Muscle of leg (tissue), 11 donors: ENCODE results near the gene KCTD19. TPM values are rescaled to one million over a fixed set of nuclear protein-coding genes. Genes with fewer than 3 reads are reported as not detected.

ENCODE experiments used
- DNase-seq: peaks from one replicate; pipeline ENCODE4 v3.0.0; 2013
- H3K27ac ChIP-seq: one replicate; pipeline ENCODE4 v1.5.1; 2013; ENCODE audit warnings: mild to moderate bottlenecking, low read length, control low read depth
- H3K27me3 ChIP-seq: one replicate; pipeline ENCODE4 v1.6.1; 2013; ENCODE audit warnings: low read length; ENCODE audit not compliant: control insufficient read depth, insufficient read depth
- H3K36me3 ChIP-seq: one replicate; pipeline ENCODE4 v1.6.1; 2013; ENCODE audit warnings: low read length; ENCODE audit not compliant: control insufficient read depth, insufficient read depth
- H3K4me1 ChIP-seq: one replicate; pipeline ENCODE4 v1.6.1; 2013; ENCODE audit warnings: low read length; ENCODE audit not compliant: control insufficient read depth, insufficient read depth
- H3K4me3 ChIP-seq: one replicate; pipeline ENCODE4 v1.5.1; 2013; ENCODE audit warnings: low read length, control low read depth
- H3K9me3 ChIP-seq: replicated peaks from 2 replicates; pipeline ENCODE4 v1.6.1; 2013; ENCODE audit warnings: low read depth, low read length; ENCODE audit not compliant: control insufficient read depth
- WGBS: methylation state at CpG from one replicate; pipeline ENCODE4 v1.1.5; 2013; ENCODE audit warnings: missing lambda C conversion rate; ENCODE audit not compliant: insufficient coverage; 5-methylcytosine and 5-hydroxymethylcytosine counted together
- polyA plus RNA-seq, 8 donors: library from polyadenylated mRNA; unstranded; fragments of 120-200 nt; gene quantifications; one replicate each; pipeline versions ENCODE4 v1.2.1 to v1.2.3, GENCODE V29; 2013; ENCODE audit warnings: inconsistent platforms in 1 of 8, low replicate concordance in 1 of 8; ENCODE audit not compliant: insufficient read length in 8 of 8, insufficient read depth in 1 of 8
- total RNA-seq: library from RNA; stranded (reverse); fragments of 120-200 nt; gene quantifications from one replicate; pipeline ENCODE4 v1.2.4, GENCODE V29; 2013

KCTD19 gene
- total and polyA plus RNA-seq, 9 donors = 0.04 to 0.44 (median 0.23) TPM

DNA sequence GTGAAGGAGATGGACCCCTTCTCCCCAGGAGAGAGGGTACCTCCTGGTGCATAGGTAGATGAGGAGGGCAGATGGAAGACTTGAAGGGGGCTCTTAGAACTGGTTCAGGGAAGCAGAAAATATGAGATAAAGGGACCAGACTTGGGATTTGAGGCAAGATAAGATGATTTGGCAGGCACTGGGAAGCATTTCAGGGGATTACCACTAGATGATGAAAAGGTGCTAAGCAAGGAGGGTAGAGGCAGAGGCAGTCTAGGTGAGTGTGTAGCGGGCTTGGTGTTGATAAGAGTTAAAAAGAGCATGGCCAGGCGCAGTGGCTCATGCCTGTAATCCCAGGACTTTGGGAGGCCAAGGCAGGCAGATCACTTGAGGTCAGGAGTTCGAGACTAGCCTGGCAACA is 63.3 kb downstream of the KCTD19 start:
- no peak overlapping the region for H3K4me3 ChIP-seq
- no peaks in the 10 kb centered on the region for H3K9me3 ChIP-seq
- DNase-seq = no peak
- 79% methylated on average over 3 of the region's 3 CpGs for WGBS
- H3K4me1 ChIP-seq = peaks cover 7% of the 10 kb centered on the region
- no peaks in the 10 kb centered on the region for H3K27me3 ChIP-seq
- H3K36me3 ChIP-seq = no peaks in the 10 kb centered on the region
- no peak overlapping the region for H3K27ac ChIP-seq

DNA sequence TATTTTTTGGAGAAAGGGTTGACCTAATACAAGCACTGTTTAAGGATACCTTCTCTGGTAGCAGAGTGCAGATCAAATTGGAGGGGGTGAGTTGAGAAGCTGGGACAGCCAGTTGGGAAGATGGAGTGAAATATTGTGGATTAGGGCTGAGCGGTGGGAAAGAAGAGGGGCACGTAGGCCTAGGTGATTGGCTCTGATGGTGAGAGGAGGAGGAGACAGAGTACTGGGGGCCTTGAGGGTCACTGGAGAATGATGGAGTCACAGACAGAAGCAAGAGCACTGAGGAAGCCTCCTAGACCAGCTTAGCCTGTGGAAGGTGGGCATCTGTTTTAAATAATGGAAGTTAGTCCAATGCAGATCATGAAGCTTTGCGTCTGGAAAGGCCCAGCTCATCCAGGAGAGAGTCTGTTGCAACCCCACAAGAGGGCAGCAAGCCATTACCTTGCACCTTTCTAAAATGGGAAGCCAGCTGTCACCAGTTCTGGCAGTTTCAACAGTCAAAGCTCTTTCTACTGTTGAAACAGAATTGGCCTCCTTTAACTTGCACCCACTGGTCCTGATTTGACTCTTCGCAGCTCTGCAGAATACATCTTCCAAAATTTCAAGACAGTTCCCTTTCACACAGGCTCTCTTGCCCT is 66.0 kb downstream of the KCTD19 start:
- no peaks in the 10 kb centered on the region for H3K27me3 ChIP-seq
- peak; percentile 58 for DNase-seq
- peak overlapping the region; percentile 62 for H3K27ac ChIP-seq
- no peak overlapping the region for H3K4me3 ChIP-seq
- no peaks in the 10 kb centered on the region for H3K9me3 ChIP-seq
- 50% methylated on average over 4 of the region's 4 CpGs for WGBS
- H3K4me1 ChIP-seq = peaks cover 7% of the 10 kb centered on the region
- H3K36me3 ChIP-seq = no peaks in the 10 kb centered on the region

DNA sequence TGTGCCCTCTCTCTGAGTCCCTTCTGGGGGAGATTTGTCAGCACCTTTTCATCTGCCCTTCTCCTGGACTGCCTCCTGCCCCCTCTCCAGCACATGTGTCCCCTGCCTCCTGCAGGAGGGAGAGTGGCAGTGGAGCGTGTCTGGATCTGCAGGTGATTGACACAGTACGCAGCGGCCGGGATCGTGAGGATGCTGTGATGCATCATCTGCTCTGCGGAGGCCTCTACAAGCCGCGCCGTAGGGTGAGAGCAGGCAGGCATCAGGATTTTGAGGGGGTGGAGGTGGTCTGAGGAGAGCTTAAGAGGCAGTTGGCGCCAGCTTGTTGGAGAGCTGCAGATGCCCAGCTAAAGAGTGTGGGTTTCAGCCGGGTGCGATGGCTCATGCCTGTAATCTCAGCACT is 66.8 kb downstream of the KCTD19 start:
- H3K27ac ChIP-seq = no peak overlapping the region
- no peak for DNase-seq
- no peaks in the 10 kb centered on the region for H3K27me3 ChIP-seq
- H3K9me3 ChIP-seq = no peaks in the 10 kb centered on the region
- H3K4me1 ChIP-seq = peaks cover 7% of the 10 kb centered on the region
- no peaks in the 10 kb centered on the region for H3K36me3 ChIP-seq
- WGBS = 88% methylated on average over 12 of the region's 12 CpGs
- H3K4me3 ChIP-seq = no peak overlapping the region

DNA sequence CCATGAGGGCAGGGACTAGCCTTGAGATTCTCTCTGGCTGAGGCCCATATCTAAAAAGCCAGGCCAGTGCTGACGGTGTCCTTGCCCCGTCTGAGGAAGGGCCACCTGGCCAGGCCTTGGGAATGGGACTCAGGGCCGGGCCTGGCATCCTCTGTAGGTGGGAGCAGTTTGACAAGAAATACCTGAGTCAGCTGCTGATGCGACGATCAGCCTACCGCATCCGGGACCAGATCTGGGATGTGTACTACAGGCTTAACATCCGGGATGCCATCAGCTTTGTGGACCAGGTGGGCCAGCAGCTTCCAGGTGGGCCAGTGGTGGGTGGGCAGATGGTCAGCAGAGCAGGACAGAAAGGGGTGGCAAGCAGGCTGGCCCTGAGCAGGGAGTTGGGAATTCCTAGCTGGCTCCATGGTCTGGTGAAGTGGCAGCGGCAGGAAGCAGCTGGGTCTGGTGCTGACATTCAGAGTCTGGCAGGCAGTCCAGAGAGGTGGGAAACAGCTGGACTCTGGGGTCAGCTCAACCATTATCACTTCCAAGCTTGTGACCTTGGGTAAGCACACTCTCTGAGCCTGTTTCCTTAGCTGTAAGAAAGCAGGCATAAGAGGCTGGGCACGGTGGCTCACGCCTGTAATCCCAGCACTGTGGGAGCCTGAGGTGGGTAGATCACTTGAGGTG is 68.2 kb downstream of the KCTD19 start:
- Histone ChIP-seq H3K36me3 (no peaks in the 10 kb centered on the region), H3K4me3 (no peak overlapping the region), H3K4me1 (peaks cover 7% of the 10 kb centered on the region), H3K27me3 (no peaks in the 10 kb centered on the region), H3K9me3 (no peaks in the 10 kb centered on the region), H3K27ac (no peak overlapping the region)
- no peak for DNase-seq
- 82% methylated on average over 9 of the region's 11 CpGs for WGBS

GRCh38 chr16:67257486-67258160 is 68.9 kb downstream of the KCTD19 start:
- no peak for DNase-seq
- WGBS = 63% methylated on average over 2 of the region's 4 CpGs

GRCh38 chr16:67256701-67257230 is 69.8 kb downstream of the KCTD19 start:
- H3K36me3 ChIP-seq = no peaks in the 10 kb centered on the region
- DNase-seq = no peak
- H3K27me3 ChIP-seq = no peaks in the 10 kb centered on the region
- WGBS = 92% methylated on average over 8 of the region's 11 CpGs
- H3K9me3 ChIP-seq = no peaks in the 10 kb centered on the region
- H3K27ac ChIP-seq = no peak overlapping the region
- H3K4me3 ChIP-seq = no peak overlapping the region
- peaks cover 12% of the 10 kb centered on the region for H3K4me1 ChIP-seq

More at GRCh38 chr16:67257486-67258160, 68.9 kb downstream of the KCTD19 start:
- Histone ChIP-seq H3K9me3 (no peaks in the 10 kb centered on the region), H3K27me3 (no peaks in the 10 kb centered on the region), H3K4me3 (no peak overlapping the region), H3K36me3 (no peaks in the 10 kb centered on the region), H3K27ac (no peak overlapping the region), H3K4me1 (peaks cover 9% of the 10 kb centered on the region)

DNA sequence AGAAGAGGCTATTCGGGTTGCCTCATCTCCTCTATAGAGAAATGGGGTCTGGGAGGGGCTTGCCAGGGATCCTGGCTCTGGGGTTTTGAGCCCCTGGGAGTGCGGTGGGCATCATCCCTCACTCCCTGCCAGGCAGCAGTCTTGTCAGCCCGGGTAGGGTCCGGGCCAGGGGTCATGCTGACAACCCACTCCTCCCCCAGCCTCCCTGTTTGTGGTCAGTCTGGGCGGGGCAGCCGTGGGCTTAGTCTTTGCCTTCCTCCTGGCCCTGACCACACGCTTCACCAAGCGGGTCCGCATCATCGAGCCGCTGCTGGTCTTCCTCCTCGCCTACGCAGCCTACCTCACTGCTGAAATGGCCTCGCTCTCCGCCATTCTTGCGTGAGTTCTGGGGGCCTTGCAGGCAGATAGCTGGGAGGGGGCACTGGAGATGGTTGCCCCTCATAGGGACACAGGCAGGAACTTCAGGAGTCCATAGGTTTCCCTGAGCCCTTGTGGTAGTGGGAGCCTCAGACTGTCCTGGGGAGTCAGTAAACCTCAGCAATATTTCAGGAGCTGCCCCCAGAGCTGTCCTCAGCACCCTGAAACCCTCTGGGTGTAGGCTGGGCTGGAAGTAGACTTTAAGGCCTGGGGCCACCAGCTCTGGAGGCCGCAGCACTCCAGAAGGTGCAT is 70.9 kb downstream of the KCTD19 start:
- H3K9me3 ChIP-seq = no peaks in the 10 kb centered on the region
- peaks cover 8% of the 10 kb centered on the region for H3K4me1 ChIP-seq
- H3K36me3 ChIP-seq = no peaks in the 10 kb centered on the region
- no peaks in the 10 kb centered on the region for H3K27me3 ChIP-seq
- no peak for DNase-seq
- WGBS = 92% methylated on average over 15 of the region's 17 CpGs
- no peak overlapping the region for H3K4me3 ChIP-seq
- H3K27ac ChIP-seq = no peak overlapping the region

DNA sequence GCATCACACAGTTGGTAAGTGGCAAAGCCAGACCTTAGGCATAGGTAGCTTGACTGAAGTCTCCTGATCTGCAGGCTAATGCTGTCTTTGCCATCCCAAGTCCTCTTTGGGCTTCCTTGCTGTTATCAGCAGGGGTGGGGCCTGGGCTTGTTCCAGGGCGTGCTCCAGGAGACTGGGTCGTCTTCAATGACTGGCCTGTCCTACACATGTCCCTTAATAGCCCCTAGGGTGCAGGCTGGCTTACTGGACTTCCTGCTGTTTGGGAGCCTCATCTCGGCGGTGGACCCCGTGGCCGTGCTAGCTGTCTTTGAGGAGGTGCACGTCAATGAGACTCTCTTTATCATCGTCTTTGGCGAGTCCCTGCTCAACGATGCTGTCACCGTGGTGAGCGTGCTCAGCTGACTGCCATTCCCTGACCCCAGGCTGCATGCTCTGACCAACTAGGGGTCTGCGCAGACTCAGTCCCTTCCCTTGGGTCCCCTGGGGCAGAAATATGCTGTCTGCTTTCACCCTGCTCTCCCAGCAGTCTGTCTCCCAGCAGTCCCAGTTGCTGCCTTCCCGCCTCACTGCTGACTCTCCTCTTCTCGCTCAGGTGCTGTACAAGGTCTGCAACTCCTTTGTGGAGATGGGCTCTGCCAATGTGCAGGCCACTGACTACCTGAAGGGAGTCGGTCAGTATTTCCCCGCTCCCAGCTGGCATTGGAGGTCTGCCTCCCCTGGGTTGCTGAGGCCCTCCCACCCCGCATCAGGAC is 71.6 kb downstream of the KCTD19 start:
- H3K36me3 ChIP-seq = no peaks in the 10 kb centered on the region
- no peak overlapping the region for H3K4me3 ChIP-seq
- no peak for DNase-seq
- H3K27ac ChIP-seq = no peak overlapping the region
- H3K4me1 ChIP-seq = peaks cover 6% of the 10 kb centered on the region
- peaks cover 4% of the 10 kb centered on the region for H3K27me3 ChIP-seq
- no peaks in the 10 kb centered on the region for H3K9me3 ChIP-seq
- WGBS = 76% methylated on average over 16 of the region's 18 CpGs

DNA sequence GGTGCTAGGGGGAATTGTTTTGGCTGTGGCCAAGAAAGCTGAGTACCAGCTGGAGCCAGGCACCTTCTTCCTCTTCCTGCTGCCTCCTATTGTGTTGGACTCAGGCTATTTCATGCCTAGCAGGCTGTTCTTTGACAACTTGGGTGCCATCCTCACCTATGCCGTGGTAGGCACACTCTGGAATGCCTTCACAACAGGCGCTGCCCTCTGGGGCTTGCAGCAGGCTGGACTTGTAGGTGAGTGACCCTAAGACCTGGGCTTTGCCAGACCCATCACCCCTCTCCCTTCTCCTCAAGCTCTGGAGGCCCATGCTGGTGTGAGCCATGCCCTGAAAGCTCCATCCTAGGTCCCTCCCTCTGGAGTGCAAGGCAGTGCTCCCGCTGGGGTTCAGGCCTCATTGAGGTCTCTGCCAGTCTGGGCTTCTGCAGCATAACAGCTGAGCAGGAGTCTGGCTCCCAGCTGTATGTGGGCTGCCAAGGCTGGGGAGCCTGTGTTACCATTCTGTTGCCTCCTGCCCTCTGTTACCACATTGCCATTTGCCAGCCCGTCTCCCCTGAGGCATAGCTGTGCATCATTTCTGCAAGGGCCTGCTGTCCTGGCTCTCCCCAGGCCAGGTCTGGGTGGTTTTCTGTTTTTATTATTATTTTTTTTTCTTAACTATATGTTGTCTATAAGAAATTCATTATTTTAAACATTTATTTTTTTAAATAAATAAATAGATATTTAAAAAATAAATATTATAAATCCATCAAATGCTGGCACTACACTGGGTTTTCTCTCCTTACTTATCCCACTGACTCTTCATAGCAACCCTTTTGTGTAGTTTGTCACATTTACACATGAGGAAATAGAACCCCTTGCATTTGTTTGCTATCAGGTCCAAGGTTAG is 73.7 kb downstream of the KCTD19 start:
- H3K9me3 ChIP-seq = no peaks in the 10 kb centered on the region
- H3K4me3 ChIP-seq = no peak overlapping the region
- H3K4me1 ChIP-seq = peaks cover 26% of the 10 kb centered on the region
- peaks cover 23% of the 10 kb centered on the region for H3K27me3 ChIP-seq
- no peaks in the 10 kb centered on the region for H3K36me3 ChIP-seq
- no peak overlapping the region for H3K27ac ChIP-seq
- peak; percentile 56 for DNase-seq
- 82% methylated on average over 3 of the region's 4 CpGs for WGBS
